Renal pelvis (tissue), 4 donors: Measurements from ENCODE around the gene RBMS3. TPM values are rescaled to one million over a fixed set of nuclear protein-coding genes. Genes with fewer than 3 reads are reported as not detected.

Experiments
- DNase-seq: peaks from one replicate; pipeline ENCODE4 v3.0.0-alpha.2; 2013
- polyA plus RNA-seq, 3 donors: library from polyadenylated mRNA; unstranded; fragments of 120-200 nt; gene quantifications; one replicate each; pipeline ENCODE4 v1.2.1, GENCODE V29; 2013; ENCODE audit not compliant: insufficient read length in 3 of 3

Gene RBMS3
- polyA plus RNA-seq, 3 donors, result 10.2 to 13.1 (median 11.6) TPM

GRCh38 chr3:29614954-29615353 is 334.1 kb downstream of the RBMS3 start:
- DNase-seq, result no peak

- DNase-seq, result no peak
Measured at GRCh38 chr3:29618395-29619282, 337.8 kb downstream of the RBMS3 start.

GRCh38 chr3:29619676-29620075 is 338.8 kb downstream of the RBMS3 start:
- no peak for DNase-seq

- DNase-seq, result no peak
Measured at GRCh38 chr3:29627136-29628117, 346.6 kb downstream of the RBMS3 start.

- no peak for DNase-seq
Measured at GRCh38 chr3:29628795-29629194, 347.9 kb downstream of the RBMS3 start.

GRCh38 chr3:29635888-29636287 is 355.0 kb downstream of the RBMS3 start:
- no peak for DNase-seq

GRCh38 chr3:29637068-29637467 is 356.2 kb downstream of the RBMS3 start:
- DNase-seq, result no peak

- no peak for DNase-seq
Measured at GRCh38 chr3:29639578-29640290, 358.9 kb downstream of the RBMS3 start.

- no peak for DNase-seq
Measured at GRCh38 chr3:29642393-29643033, 361.6 kb downstream of the RBMS3 start.

- no peak for DNase-seq
Measured at GRCh38 chr3:29643034-29643425, 362.2 kb downstream of the RBMS3 start.

GRCh38 chr3:29644261-29644660 is 363.4 kb downstream of the RBMS3 start:
- no peak for DNase-seq

GRCh38 chr3:29644956-29645636 is 364.2 kb downstream of the RBMS3 start:
- DNase-seq, result no peak

- no peak for DNase-seq
Measured at GRCh38 chr3:29646043-29646442, 365.2 kb downstream of the RBMS3 start.

GRCh38 chr3:29649815-29650547 is 369.1 kb downstream of the RBMS3 start:
- DNase-seq, result no peak

GRCh38 chr3:29653680-29654079 is 372.8 kb downstream of the RBMS3 start:
- DNase-seq, result no peak

- no peak for DNase-seq
Measured at GRCh38 chr3:29655015-29655747, 374.3 kb downstream of the RBMS3 start.

- no peak for DNase-seq
Measured at GRCh38 chr3:29665688-29666087, 384.8 kb downstream of the RBMS3 start.

- DNase-seq, result no peak
Measured at GRCh38 chr3:29668233-29668632, 387.4 kb downstream of the RBMS3 start.

GRCh38 chr3:29668728-29669127 is 387.9 kb downstream of the RBMS3 start:
- DNase-seq, result no peak
